H4 (cell line): ENCODE data around the gene TXNRD1. TPM values are rescaled to one million over a fixed set of nuclear protein-coding genes. Genes with fewer than 3 reads are reported as not detected.
A peak's percentile ranks its signal among the peaks of the same experiment; 100 is the strongest.

ENCODE experiments used
- DNase-seq: peaks from one replicate; pipeline ENCODE4 v3.0.0-alpha.2; 2015; ENCODE audit warnings: low spot score
- total RNA-seq: library from RNA; depleted of rRNA; stranded (reverse); fragments of >200 nt; shearing (Covaris generic); gene quantifications from 2 replicates; pipeline ENCODE4 v1.2.3, GENCODE V29; 2014

Gene TXNRD1
- total RNA-seq, 1 experiment from 2014 or later = 701 TPM

GRCh38 chr12:104350211-104351056 is 134.9 kb downstream of the TXNRD1 start:
- no peak for DNase-seq

- no peak for DNase-seq
Measured at GRCh38 chr12:104351057-104351983, 135.7 kb downstream of the TXNRD1 start.

- DNase-seq = no peak
Measured at GRCh38 chr12:104352106-104352713, 136.6 kb downstream of the TXNRD1 start.

GRCh38 chr12:104353012-104353981 is 137.7 kb downstream of the TXNRD1 start:
- no peak for DNase-seq

GRCh38 chr12:104354167-104354867 is 138.7 kb downstream of the TXNRD1 start:
- DNase-seq = no peak

- DNase-seq = no peak
Measured at GRCh38 chr12:104354868-104355570, 139.4 kb downstream of the TXNRD1 start.

- DNase-seq = no peak
Measured at GRCh38 chr12:104355630-104356029, 140.1 kb downstream of the TXNRD1 start.

- no peak for DNase-seq
Measured at GRCh38 chr12:104356231-104357115, 140.9 kb downstream of the TXNRD1 start.

GRCh38 chr12:104357421-104357952 is 141.9 kb downstream of the TXNRD1 start:
- peak; percentile 39 for DNase-seq

- peak; percentile 58 for DNase-seq
Measured at GRCh38 chr12:104358353-104359003, 142.9 kb downstream of the TXNRD1 start.

- no peak for DNase-seq
Measured at GRCh38 chr12:104359216-104359615, 143.6 kb downstream of the TXNRD1 start.

GRCh38 chr12:104360157-104360556 is 144.6 kb downstream of the TXNRD1 start:
- no peak for DNase-seq

- no peak for DNase-seq
Measured at GRCh38 chr12:104360983-104361707, 145.6 kb downstream of the TXNRD1 start.

- DNase-seq = no peak
Measured at GRCh38 chr12:104365921-104366410, 150.4 kb downstream of the TXNRD1 start.

GRCh38 chr12:104369708-104370107 is 154.1 kb downstream of the TXNRD1 start:
- no peak for DNase-seq

- DNase-seq = peak; percentile 81
Measured at GRCh38 chr12:104371043-104371870, 155.7 kb downstream of the TXNRD1 start.
